Measurements from ENCODE around the gene HS3ST6. TPM values are rescaled to one million over a fixed set of nuclear protein-coding genes. Genes with fewer than 3 reads are reported as not detected.

Gene HS3ST6
- total and polyA plus RNA-seq, 9 of the 15 experiments (the other 6 are each of a cell fraction or from before 2014, with no cell fraction given) = not detected

GRCh38 chr16:1945559-1946391 lies 27.6 kb upstream of the HS3ST6 start (continued):
- TF ChIP-seq, protein P1, sequence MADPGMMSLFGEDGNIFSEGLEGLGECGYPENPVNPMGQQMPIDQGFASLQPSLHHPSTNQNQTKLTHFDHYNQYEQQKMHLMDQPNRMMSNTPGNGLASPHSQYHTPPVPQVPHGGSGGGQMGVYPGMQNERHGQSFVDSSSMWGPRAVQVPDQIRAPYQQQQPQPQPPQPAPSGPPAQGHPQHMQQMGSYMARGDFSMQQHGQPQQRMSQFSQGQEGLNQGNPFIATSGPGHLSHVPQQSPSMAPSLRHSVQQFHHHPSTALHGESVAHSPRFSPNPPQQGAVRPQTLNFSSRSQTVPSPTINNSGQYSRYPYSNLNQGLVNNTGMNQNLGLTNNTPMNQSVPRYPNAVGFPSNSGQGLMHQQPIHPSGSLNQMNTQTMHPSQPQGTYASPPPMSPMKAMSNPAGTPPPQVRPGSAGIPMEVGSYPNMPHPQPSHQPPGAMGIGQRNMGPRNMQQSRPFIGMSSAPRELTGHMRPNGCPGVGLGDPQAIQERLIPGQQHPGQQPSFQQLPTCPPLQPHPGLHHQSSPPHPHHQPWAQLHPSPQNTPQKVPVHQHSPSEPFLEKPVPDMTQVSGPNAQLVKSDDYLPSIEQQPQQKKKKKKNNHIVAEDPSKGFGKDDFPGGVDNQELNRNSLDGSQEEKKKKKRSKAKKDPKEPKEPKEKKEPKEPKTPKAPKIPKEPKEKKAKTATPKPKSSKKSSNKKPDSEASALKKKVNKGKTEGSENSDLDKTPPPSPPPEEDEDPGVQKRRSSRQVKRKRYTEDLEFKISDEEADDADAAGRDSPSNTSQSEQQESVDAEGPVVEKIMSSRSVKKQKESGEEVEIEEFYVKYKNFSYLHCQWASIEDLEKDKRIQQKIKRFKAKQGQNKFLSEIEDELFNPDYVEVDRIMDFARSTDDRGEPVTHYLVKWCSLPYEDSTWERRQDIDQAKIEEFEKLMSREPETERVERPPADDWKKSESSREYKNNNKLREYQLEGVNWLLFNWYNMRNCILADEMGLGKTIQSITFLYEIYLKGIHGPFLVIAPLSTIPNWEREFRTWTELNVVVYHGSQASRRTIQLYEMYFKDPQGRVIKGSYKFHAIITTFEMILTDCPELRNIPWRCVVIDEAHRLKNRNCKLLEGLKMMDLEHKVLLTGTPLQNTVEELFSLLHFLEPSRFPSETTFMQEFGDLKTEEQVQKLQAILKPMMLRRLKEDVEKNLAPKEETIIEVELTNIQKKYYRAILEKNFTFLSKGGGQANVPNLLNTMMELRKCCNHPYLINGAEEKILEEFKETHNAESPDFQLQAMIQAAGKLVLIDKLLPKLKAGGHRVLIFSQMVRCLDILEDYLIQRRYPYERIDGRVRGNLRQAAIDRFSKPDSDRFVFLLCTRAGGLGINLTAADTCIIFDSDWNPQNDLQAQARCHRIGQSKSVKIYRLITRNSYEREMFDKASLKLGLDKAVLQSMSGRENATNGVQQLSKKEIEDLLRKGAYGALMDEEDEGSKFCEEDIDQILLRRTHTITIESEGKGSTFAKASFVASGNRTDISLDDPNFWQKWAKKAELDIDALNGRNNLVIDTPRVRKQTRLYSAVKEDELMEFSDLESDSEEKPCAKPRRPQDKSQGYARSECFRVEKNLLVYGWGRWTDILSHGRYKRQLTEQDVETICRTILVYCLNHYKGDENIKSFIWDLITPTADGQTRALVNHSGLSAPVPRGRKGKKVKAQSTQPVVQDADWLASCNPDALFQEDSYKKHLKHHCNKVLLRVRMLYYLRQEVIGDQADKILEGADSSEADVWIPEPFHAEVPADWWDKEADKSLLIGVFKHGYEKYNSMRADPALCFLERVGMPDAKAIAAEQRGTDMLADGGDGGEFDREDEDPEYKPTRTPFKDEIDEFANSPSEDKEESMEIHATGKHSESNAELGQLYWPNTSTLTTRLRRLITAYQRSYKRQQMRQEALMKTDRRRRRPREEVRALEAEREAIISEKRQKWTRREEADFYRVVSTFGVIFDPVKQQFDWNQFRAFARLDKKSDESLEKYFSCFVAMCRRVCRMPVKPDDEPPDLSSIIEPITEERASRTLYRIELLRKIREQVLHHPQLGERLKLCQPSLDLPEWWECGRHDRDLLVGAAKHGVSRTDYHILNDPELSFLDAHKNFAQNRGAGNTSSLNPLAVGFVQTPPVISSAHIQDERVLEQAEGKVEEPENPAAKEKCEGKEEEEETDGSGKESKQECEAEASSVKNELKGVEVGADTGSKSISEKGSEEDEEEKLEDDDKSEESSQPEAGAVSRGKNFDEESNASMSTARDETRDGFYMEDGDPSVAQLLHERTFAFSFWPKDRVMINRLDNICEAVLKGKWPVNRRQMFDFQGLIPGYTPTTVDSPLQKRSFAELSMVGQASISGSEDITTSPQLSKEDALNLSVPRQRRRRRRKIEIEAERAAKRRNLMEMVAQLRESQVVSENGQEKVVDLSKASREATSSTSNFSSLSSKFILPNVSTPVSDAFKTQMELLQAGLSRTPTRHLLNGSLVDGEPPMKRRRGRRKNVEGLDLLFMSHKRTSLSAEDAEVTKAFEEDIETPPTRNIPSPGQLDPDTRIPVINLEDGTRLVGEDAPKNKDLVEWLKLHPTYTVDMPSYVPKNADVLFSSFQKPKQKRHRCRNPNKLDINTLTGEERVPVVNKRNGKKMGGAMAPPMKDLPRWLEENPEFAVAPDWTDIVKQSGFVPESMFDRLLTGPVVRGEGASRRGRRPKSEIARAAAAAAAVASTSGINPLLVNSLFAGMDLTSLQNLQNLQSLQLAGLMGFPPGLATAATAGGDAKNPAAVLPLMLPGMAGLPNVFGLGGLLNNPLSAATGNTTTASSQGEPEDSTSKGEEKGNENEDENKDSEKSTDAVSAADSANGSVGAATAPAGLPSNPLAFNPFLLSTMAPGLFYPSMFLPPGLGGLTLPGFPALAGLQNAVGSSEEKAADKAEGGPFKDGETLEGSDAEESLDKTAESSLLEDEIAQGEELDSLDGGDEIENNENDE (IDR thresholded peaks at IDR 0.05; ENCODE audit: low read depth, low read length) = no peak
- TF ChIP-seq ZNF12 (CRISPR knock-in tag; IDR thresholded peaks at IDR 0.05) = no peak
- no peak for TF ChIP-seq ZFP30 (CRISPR knock-in tag; IDR thresholded peaks at IDR 0.05; ENCODE audit: borderline replicate concordance)
- no peak for TF ChIP-seq ZBTB9 (CRISPR knock-in tag; IDR thresholded peaks at IDR 0.05)
- no peak for TF ChIP-seq BRCA1 (IDR thresholded peaks at IDR 0.05)
- no peak for TF ChIP-seq BRCA1 (CRISPR knock-in tag; IDR thresholded peaks at IDR 0.05)
- no peak for TF ChIP-seq SREBF1 (IDR thresholded peaks at IDR 0.05; ENCODE audit: borderline replicate concordance, low read depth, low read length)
- TF ChIP-seq ZBTB1 (CRISPR knock-in tag; IDR thresholded peaks at IDR 0.05; ENCODE audit: borderline replicate concordance, low read depth) = no peak
